Sigmoid colon (tissue), 4 donors: ENCODE data around the gene KLRC1.

Source experiments
- CTCF ChIP-seq, 4 experiments: fragments of 450-650 bp in 3 of 4; fragments of 200-600 bp in 1 of 4; IDR thresholded peaks; one replicate each; pipeline ENCODE4 v1.5.1; 2016 to 2019; ENCODE audit warnings: antibody characterized with exemption in 4 of 4, mild to moderate bottlenecking in 3 of 4, moderate library complexity in 2 of 4
- EP300 ChIP-seq, 4 donors: sonication (generic); formaldehyde crosslinking; IDR thresholded peaks; one replicate each; pipeline ENCODE4 v1.6.1; 2017; ENCODE audit warnings: antibody characterized with exemption in 4 of 4

GRCh38 chr12:10501030-10501429 lies 47.9 kb upstream of the KLRC1 start:
- TF ChIP-seq CTCF (IDR thresholded peaks at IDR 0.05) (no peak), EP300 (IDR thresholded peaks at IDR 0.05) (no peak)
